LNCAP (cell line): ENCODE measurements around the gene SBF1.

Experiments
- TF ChIP-seq, protein P1 (sequence below): fragments of 450-650 bp; IDR thresholded peaks from 2 replicates; pipeline ENCODE4 v1.5.1; 2017; ENCODE audit warnings: mild to moderate bottlenecking

Gene SBF1

GRCh38 chr22:50436015-50436830, 38.6 kb downstream of the SBF1 start:
- TF ChIP-seq, protein P1, sequence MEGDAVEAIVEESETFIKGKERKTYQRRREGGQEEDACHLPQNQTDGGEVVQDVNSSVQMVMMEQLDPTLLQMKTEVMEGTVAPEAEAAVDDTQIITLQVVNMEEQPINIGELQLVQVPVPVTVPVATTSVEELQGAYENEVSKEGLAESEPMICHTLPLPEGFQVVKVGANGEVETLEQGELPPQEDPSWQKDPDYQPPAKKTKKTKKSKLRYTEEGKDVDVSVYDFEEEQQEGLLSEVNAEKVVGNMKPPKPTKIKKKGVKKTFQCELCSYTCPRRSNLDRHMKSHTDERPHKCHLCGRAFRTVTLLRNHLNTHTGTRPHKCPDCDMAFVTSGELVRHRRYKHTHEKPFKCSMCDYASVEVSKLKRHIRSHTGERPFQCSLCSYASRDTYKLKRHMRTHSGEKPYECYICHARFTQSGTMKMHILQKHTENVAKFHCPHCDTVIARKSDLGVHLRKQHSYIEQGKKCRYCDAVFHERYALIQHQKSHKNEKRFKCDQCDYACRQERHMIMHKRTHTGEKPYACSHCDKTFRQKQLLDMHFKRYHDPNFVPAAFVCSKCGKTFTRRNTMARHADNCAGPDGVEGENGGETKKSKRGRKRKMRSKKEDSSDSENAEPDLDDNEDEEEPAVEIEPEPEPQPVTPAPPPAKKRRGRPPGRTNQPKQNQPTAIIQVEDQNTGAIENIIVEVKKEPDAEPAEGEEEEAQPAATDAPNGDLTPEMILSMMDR = no peak

GRCh38 chr22:50435291-50436014, 39.4 kb downstream of the SBF1 start:
- TF ChIP-seq, protein P1 = no peak

- TF ChIP-seq, protein P1 = no peak
These were observed 40.0 kb downstream of the SBF1 start for GRCh38 chr22:50434849-50435248.

DNA sequence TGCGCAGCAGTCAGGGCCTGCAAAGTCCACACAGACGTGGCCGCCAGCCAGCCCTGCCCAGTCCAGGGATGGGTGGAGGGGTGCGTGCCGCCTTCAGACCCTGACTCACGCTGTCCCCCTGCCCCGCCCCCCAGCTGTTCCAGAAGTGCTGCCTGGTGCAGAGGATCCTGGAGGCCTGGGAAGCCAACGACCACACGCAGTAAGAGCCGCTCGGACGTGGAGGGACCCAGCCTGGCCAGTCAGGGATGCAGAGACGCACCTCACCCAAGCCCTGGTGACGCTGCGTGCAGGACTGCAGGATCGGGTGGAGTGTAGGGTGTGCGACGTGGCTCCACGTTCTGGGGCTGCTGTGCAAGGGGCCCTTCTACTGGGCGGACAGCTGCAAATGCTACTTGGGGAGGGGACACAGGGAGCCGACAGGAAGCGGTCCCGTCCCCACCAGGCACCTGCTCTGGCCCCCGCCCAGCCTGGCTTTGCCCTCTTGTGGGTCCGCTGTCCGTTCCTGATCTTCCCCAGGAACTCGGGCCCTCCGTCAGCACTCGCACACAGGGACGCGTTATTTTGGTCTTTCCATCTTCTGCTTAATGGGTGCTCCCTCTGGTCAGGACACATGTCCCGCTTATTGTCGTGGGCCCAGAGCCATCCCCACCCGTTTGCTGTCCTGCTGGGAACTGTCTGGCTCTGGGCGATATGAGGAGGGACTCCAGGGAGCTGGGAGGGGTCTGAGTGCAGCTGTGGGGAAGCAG, 42.5 kb downstream of the SBF1 start:
- TF ChIP-seq, protein P1 = no peak

- TF ChIP-seq, protein P1 = no peak
These were observed 49.5 kb downstream of the SBF1 start for GRCh38 chr22:50425179-50425916.

GRCh38 chr22:50423956-50424355, 50.9 kb downstream of the SBF1 start:
- TF ChIP-seq, protein P1 = no peak
